Activated CD8-positive, alpha-beta memory T cell treated with anti-CD3 and anti-CD28 coated beads, Interleukin-2, amount 50 U/mL, for 4 hours (primary cell): ENCODE results near the gene SLC26A5.
"Not testable (repeated sequence)": the region's sequence is repeated elsewhere in the genome, so short reads cannot be mapped to it uniquely, and the experiment has no call there.

Experiments
- DNase-seq: peaks from one replicate; pipeline ENCODE4 v3.0.0-alpha.2; 2020

The SLC26A5 gene

GRCh38 chr7:103446049-103446520 lies at the start of gene SLC26A5:
SLC26A5 (minus strand) TSS chr7:103446207; CDS start chr7:103421514, 24,693 bp downstream.
- DNase-seq = no peak

GRCh38 chr7:103487419-103487818 lies 41.4 kb upstream of the SLC26A5 start:
- DNase-seq = no peak

- not testable (repeated sequence) for DNase-seq
Observed at GRCh38 chr7:103486873-103487272, 40.9 kb upstream of the SLC26A5 start.

- DNase-seq = no peak
Observed at GRCh38 chr7:103480771-103481170, 34.8 kb upstream of the SLC26A5 start.

GRCh38 chr7:103474956-103475355 lies 28.9 kb upstream of the SLC26A5 start:
- DNase-seq = no peak

- DNase-seq = no peak
Observed at GRCh38 chr7:103469095-103469948, 23.3 kb upstream of the SLC26A5 start.

GRCh38 chr7:103466814-103467213 lies 20.8 kb upstream of the SLC26A5 start:
- DNase-seq = no peak

GRCh38 chr7:103462358-103462757 lies 16.4 kb upstream of the SLC26A5 start:
- no peak for DNase-seq

GRCh38 chr7:103447073-103447960 lies 1.3 kb upstream of the SLC26A5 start:
- DNase-seq = no peak

GRCh38 chr7:103445228-103446048 lies 569 bp downstream of the SLC26A5 start:
- DNase-seq = no peak

- DNase-seq = no peak
Observed at GRCh38 chr7:103439661-103440060, 6.3 kb downstream of the SLC26A5 start.

- no peak for DNase-seq
Observed at GRCh38 chr7:103437623-103438022, 8.4 kb downstream of the SLC26A5 start.

GRCh38 chr7:103432712-103433111 lies 13.3 kb downstream of the SLC26A5 start:
- DNase-seq = no peak

GRCh38 chr7:103425177-103425576 lies 20.8 kb downstream of the SLC26A5 start:
- no peak for DNase-seq

- no peak for DNase-seq
Observed at GRCh38 chr7:103423467-103424179, 22.4 kb downstream of the SLC26A5 start.

- DNase-seq = no peak
Observed at GRCh38 chr7:103420857-103421384, 25.1 kb downstream of the SLC26A5 start.

- no peak for DNase-seq
Observed at GRCh38 chr7:103418241-103418640, 27.8 kb downstream of the SLC26A5 start.

- DNase-seq = no peak
Observed at GRCh38 chr7:103413407-103413806, 32.6 kb downstream of the SLC26A5 start.

GRCh38 chr7:103412151-103412550 lies 33.9 kb downstream of the SLC26A5 start:
- DNase-seq = no peak

GRCh38 chr7:103405789-103406613 lies 40.0 kb downstream of the SLC26A5 start:
- not testable (repeated sequence) for DNase-seq

- not testable (repeated sequence) for DNase-seq
Observed at GRCh38 chr7:103399687-103400086, 46.3 kb downstream of the SLC26A5 start.
